RWPE2 (cell line): ENCODE data around the gene RASA2.

Experiments
- ATAC-seq: fragments of 200-7000 bp; cut with Tn5 transposase; 3 replicates; pipeline ENCODE4 v1.9.1; 2021; ENCODE audit warnings: low read depth
- DNase-seq: peaks from one replicate; pipeline ENCODE4 v3.0.0-alpha.2; 2020; ENCODE audit warnings: low spot score
- H3K27ac ChIP-seq: fragments of 450-650 bp; 2 replicates; pipeline ENCODE4 v1.5.1; 2017; ENCODE audit warnings: mild to moderate bottlenecking; ENCODE audit not compliant: poor library complexity, severe bottlenecking
- H3K27me3 ChIP-seq: fragments of 250-450 bp; sonication (Bioruptor Pico); 2 replicates; pipeline ENCODE4 v1.5.1; 2021; ENCODE audit warnings: mild to moderate bottlenecking, moderate library complexity; ENCODE audit not compliant: insufficient read depth, poor library complexity, severe bottlenecking
- H3K36me3 ChIP-seq: fragments of 250-450 bp; sonication (Bioruptor Pico); 2 replicates; pipeline ENCODE4 v1.5.1; 2020; ENCODE audit warnings: low read depth, mild to moderate bottlenecking, moderate library complexity
- H3K4me1 ChIP-seq: fragments of 250-450 bp; sonication (Bioruptor Pico); 2 replicates; pipeline ENCODE4 v1.5.1; 2021; ENCODE audit warnings: mild to moderate bottlenecking, moderate library complexity; ENCODE audit not compliant: insufficient read depth, poor library complexity, severe bottlenecking
- H3K4me3 ChIP-seq: fragments of 250-450 bp; sonication (Bioruptor Pico); 2 replicates; pipeline ENCODE4 v1.5.1; 2021; ENCODE audit warnings: mild to moderate bottlenecking, moderate library complexity; ENCODE audit not compliant: severe bottlenecking
- H3K9me3 ChIP-seq: fragments of 250-450 bp; sonication (Bioruptor Pico); 2 replicates; pipeline ENCODE4 v1.5.1; 2021; ENCODE audit warnings: mild to moderate bottlenecking, moderate library complexity; ENCODE audit not compliant: severe bottlenecking
- CTCF ChIP-seq: fragments of 450-650 bp; IDR thresholded peaks from one replicate; pipeline ENCODE4 v1.5.1; 2017; ENCODE audit warnings: mild to moderate bottlenecking, moderate library complexity; ENCODE audit not compliant: poor library complexity, severe bottlenecking

RASA2 gene

GRCh38 chr3:141546586-141546985 lies 59.8 kb downstream of the RASA2 start:
- DNase-seq (no peak), ATAC-seq (no peak)
- Histone ChIP-seq H3K9me3 (peaks cover 18% of the 10 kb centered on the region), H3K4me1 (no peaks in the 10 kb centered on the region), H3K27ac (no peak overlapping the region), H3K27me3 (no peaks in the 10 kb centered on the region), H3K4me3 (no peak overlapping the region), H3K36me3 (peaks cover 62% of the 10 kb centered on the region)
- TF ChIP-seq CTCF: no peak

GRCh38 chr3:141547791-141548190 lies 61.0 kb downstream of the RASA2 start:
- Histone ChIP-seq H3K36me3 (peaks cover 50% of the 10 kb centered on the region), H3K4me1 (no peaks in the 10 kb centered on the region)

GRCh38 chr3:141550926-141551665 lies 64.3 kb downstream of the RASA2 start:
- H3K27me3 ChIP-seq: no peaks in the 10 kb centered on the region
- H3K4me3 ChIP-seq: no peak overlapping the region
- DNase-seq (no peak), ATAC-seq (no peak)
- no peaks in the 10 kb centered on the region for H3K4me1 ChIP-seq
- no peak for TF ChIP-seq CTCF
- H3K27ac ChIP-seq: no peak overlapping the region
- peaks cover 47% of the 10 kb centered on the region for H3K36me3 ChIP-seq
- H3K9me3 ChIP-seq: peaks cover 5% of the 10 kb centered on the region

More at GRCh38 chr3:141547791-141548190, 61.0 kb downstream of the RASA2 start:
- no peak overlapping the region for H3K4me3 ChIP-seq
- ATAC-seq (no peak), DNase-seq (no peak)
- H3K9me3 ChIP-seq: peaks cover 13% of the 10 kb centered on the region
- H3K27me3 ChIP-seq: no peaks in the 10 kb centered on the region
- no peak overlapping the region for H3K27ac ChIP-seq
- no peak for TF ChIP-seq CTCF

- Histone ChIP-seq H3K27ac (no peak overlapping the region), H3K4me1 (no peaks in the 10 kb centered on the region), H3K27me3 (no peaks in the 10 kb centered on the region), H3K4me3 (no peak overlapping the region), H3K9me3 (peaks cover under 1% of the 10 kb centered on the region), H3K36me3 (peaks cover 37% of the 10 kb centered on the region)
- ATAC-seq: no peak
- no peak for TF ChIP-seq CTCF
- DNase-seq: no peak
Observed at GRCh38 chr3:141552440-141552991, 65.7 kb downstream of the RASA2 start.

GRCh38 chr3:141553055-141553454 lies 66.2 kb downstream of the RASA2 start:
- Histone ChIP-seq H3K27ac (no peak overlapping the region), H3K36me3 (peaks cover 38% of the 10 kb centered on the region)
- TF ChIP-seq CTCF: no peak

More at GRCh38 chr3:141553055-141553454, 66.2 kb downstream of the RASA2 start:
- Histone ChIP-seq H3K27me3 (no peaks in the 10 kb centered on the region), H3K9me3 (no peaks in the 10 kb centered on the region), H3K4me1 (no peaks in the 10 kb centered on the region), H3K4me3 (no peak overlapping the region)
- DNase-seq (no peak), ATAC-seq (no peak)
